Prostate gland (tissue), 2 donors: ENCODE results near the gene CDH13.

Source experiments
- POLR2AphosphoS5 ChIP-seq: sonication (generic); formaldehyde crosslinking; IDR thresholded peaks from one replicate; pipeline ENCODE4 v1.6.1; 2017; ENCODE audit warnings: antibody characterized with exemption
- TF ChIP-seq, protein P1 (sequence below), 4 experiments: fragments of 200-600 bp in 2 of 4; fragments of 450-650 bp in 2 of 4; sonication (generic) in 2 of 4; IDR thresholded peaks; 1 replicate in 3 of 4; 2 replicates in 1 of 4; pipeline ENCODE4 v1.5.1; 2016 to 2019; ENCODE audit warnings: antibody characterized with exemption in 4 of 4, mild to moderate bottlenecking in 2 of 4, moderate library complexity in 2 of 4

DNA sequence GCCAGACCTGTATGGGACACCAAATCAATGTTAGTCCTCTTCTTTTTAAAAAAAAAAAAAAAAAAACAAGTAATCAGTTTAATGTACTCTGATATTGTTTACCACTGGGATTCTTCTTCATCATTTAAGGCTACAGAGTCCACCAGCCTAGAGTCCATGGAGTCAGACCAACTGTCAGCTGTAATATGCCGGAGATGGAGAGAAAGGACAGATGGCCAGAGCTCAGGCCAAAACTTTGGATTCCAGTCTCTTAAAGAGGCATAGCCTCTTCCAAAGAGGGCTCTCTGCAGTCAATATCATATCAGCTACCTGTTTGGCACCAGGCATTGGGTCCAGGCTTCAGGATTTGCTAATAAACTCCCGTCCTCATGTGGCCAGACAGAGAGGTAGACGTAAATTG lies 711.4 kb downstream of the CDH13 start:
- TF ChIP-seq, protein P1, sequence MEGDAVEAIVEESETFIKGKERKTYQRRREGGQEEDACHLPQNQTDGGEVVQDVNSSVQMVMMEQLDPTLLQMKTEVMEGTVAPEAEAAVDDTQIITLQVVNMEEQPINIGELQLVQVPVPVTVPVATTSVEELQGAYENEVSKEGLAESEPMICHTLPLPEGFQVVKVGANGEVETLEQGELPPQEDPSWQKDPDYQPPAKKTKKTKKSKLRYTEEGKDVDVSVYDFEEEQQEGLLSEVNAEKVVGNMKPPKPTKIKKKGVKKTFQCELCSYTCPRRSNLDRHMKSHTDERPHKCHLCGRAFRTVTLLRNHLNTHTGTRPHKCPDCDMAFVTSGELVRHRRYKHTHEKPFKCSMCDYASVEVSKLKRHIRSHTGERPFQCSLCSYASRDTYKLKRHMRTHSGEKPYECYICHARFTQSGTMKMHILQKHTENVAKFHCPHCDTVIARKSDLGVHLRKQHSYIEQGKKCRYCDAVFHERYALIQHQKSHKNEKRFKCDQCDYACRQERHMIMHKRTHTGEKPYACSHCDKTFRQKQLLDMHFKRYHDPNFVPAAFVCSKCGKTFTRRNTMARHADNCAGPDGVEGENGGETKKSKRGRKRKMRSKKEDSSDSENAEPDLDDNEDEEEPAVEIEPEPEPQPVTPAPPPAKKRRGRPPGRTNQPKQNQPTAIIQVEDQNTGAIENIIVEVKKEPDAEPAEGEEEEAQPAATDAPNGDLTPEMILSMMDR (IDR thresholded peaks at IDR 0.05) = no peak
- no peak for TF ChIP-seq POLR2AphosphoS5
